Adrenal gland (tissue), 12 donors: ENCODE data around the gene TCF4. TPM values are rescaled to one million over a fixed set of nuclear protein-coding genes. Genes with fewer than 3 reads are reported as not detected.

Experiments
- DNase-seq, 7 donors: peaks; one replicate each; pipeline ENCODE4 v3.0.0-alpha.2; 2019 to 2020
- H3K27ac ChIP-seq, 5 donors: fragments of 200-600 bp; sonication (generic) in 4 of 5; 1 replicate in 3 of 5; 2 replicates in 2 of 5; pipeline versions ENCODE4 v1.5.1 to v1.8.0; 2016 to 2020; ENCODE audit warnings: mild to moderate bottlenecking in 1 of 5
- H3K27me3 ChIP-seq: fragments of 200-600 bp; 2 replicates; pipeline ENCODE4 v1.8.0; 2021
- H3K36me3 ChIP-seq, 2 donors: fragments of 200-600 bp; replicated peaks in 1 of 2; 1 replicate in 1 of 2; 2 replicates in 1 of 2; pipeline versions ENCODE4 v1.5.1 to v1.8.0; 2018 to 2022
- H3K4me1 ChIP-seq, 2 donors: fragments of 200-600 bp; replicated peaks in 1 of 2; 1 replicate in 1 of 2; 2 replicates in 1 of 2; pipeline versions ENCODE4 v1.5.1 to v1.8.0; 2018 to 2021
- H3K4me3 ChIP-seq, 4 donors: fragments of 200-600 bp; sonication (generic) in 3 of 4; one replicate each; pipeline ENCODE4 v1.5.1; 2016 to 2018
- H3K9me3 ChIP-seq, 3 donors: fragments of 200-600 bp; sonication (generic) in 1 of 3; replicated peaks in 1 of 3; 1 replicate in 2 of 3; 2 replicates in 1 of 3; pipeline versions ENCODE4 v1.5.1 to v1.8.0; 2016 to 2021
- CTCF ChIP-seq, 6 experiments: fragments of 450-650 bp in 4 of 6; fragments of 200-600 bp in 2 of 6; sonication (generic) in 1 of 6; IDR thresholded peaks; 1 replicate in 5 of 6; 2 replicates in 1 of 6; pipeline versions ENCODE4 v1.5.1 to v1.8.0; 2016 to 2021; ENCODE audit warnings: antibody characterized with exemption in 6 of 6, mild to moderate bottlenecking in 2 of 6, moderate library complexity in 1 of 6
- POLR2A ChIP-seq, 2 donors: fragments of 450-650 bp; IDR thresholded peaks; one replicate each; pipeline ENCODE4 v1.6.1; 2017; ENCODE audit warnings: antibody characterized with exemption in 2 of 2, mild to moderate bottlenecking in 2 of 2, moderate library complexity in 1 of 2
- WGBS, 4 donors: extraction: QIAGEN DNeasy Blood & Tissue Kit in 2 of 4; methylation state at CpG; one replicate each; pipeline versions ENCODE4 v1.1.5 to v1.1.7; 2013 to 2017; 5-methylcytosine and 5-hydroxymethylcytosine counted together
- intact Hi-C, 2 donors: fragments of 100-400 bp; cut with DNase I; formaldehyde crosslinking; loops; one replicate each; pipeline versions ENCODE4 v1.14.1 to v1.15.0; 2022 to 2023
- polyA plus RNA-seq, 3 donors: library from polyadenylated mRNA; stranded (reverse); fragments of 200-250 nt in 2 of 3; fragments of 350-450 nt in 1 of 3; fragmentation: Illumina TruSeq in 1 of 3; extraction: RNeasy Lipid Tissue Mini Kit (QIAGEN cat#74804) in 1 of 3; gene quantifications; one replicate each; pipeline ENCODE4 v1.2.3, GENCODE V29; 2013 to 2014
- total RNA-seq, 9 donors: library from RNA; depleted of rRNA in 4 of 9; stranded (reverse); fragments of >200 nt in 4 of 9; fragments of 120-200 nt in 1 of 9; fragmentation: NEBNext Ultra II Directional in 1 of 9; extraction: Animal tissue kit (Norgen Biotek cat#: 25700) in 1 of 9; gene quantifications; one replicate each; pipeline versions ENCODE4 v1.1.0 to v1.2.4, GENCODE V29; 2013 to 2023
- donor health status: healthy with polysubstance abuse.
- donor health status: Bipolar disorder and iron deficiency.
- donor health status: DM: yes; HTN: yes; CAD: no.
- donor health status: DM: no; HTN: no; CAD: no.
- donor health status: DM: no; HTN: no; CAD: no.
- donor health status: DM: yes; HTN: yes; CAD: no.

TCF4 gene
- total and polyA plus RNA-seq, 12 donors, result 21.9 to 196 (median 112) TPM

DNA sequence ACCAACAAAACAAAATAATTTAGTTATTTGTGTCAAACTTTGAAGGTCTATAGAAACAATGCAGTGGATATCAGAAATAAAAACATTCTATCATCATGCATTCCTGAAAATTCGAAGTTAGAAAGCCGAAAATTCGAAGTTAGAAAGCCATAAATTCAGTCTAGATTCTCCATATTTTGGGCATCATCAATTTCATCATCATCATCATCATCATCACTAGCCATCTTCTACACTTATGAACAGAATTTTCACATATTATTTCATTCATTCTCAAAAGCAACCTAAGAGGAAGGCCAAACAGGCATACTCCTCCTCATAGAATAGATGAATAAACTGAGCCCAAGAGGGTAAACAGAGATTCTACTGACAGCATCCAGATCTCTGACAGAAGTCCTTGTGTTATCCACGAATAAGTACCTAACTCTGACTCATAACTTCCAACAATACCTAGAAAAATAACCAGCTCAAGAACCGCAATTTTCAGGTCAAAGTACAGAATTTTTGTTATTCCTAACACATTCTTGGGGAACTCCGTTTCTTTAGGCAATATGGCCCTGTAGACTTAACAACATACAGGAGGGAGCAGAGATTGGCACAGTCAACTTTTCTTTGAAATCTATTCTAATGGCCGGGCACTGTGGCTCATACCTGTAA, 84.7 kb downstream of the TCF4 start:
- 84 to 88% (median 86%) methylated on average over 7 of the region's 7 CpGs for WGBS, 4 donors
- intact Hi-C loops, result no loop called here
- Histone ChIP-seq H3K4me3 (no peak overlapping the region), H3K27ac (no peak overlapping the region), H3K36me3 (no peaks in the 10 kb centered on the region), H3K4me1 (peaks cover 0 to 13% of the 10 kb centered on the region in 2 donors), H3K9me3 (no peaks in the 10 kb centered on the region), H3K27me3 (no peaks in the 10 kb centered on the region)
- no peak for DNase-seq
- TF ChIP-seq POLR2A (IDR thresholded peaks at IDR 0.05) (no peak), CTCF (IDR thresholded peaks at IDR 0.05) (no peak)

- Histone ChIP-seq H3K4me3 (no peak overlapping the region), H3K9me3 (no peaks in the 10 kb centered on the region), H3K27ac (no peak overlapping the region), H3K4me1 (peaks cover 0 to 13% of the 10 kb centered on the region in 2 donors), H3K27me3 (no peaks in the 10 kb centered on the region), H3K36me3 (no peaks in the 10 kb centered on the region)
- TF ChIP-seq CTCF (IDR thresholded peaks at IDR 0.05) (no peak), POLR2A (IDR thresholded peaks at IDR 0.05) (no peak)
- intact Hi-C loops, result no loop called here
- 77 to 92% (median 89%) methylated on average over 2 of the region's 2 CpGs for WGBS, 4 donors
- DNase-seq, result no peak
Observed at GRCh38 chr18:55501982-55502710, 85.8 kb downstream of the TCF4 start.

DNA sequence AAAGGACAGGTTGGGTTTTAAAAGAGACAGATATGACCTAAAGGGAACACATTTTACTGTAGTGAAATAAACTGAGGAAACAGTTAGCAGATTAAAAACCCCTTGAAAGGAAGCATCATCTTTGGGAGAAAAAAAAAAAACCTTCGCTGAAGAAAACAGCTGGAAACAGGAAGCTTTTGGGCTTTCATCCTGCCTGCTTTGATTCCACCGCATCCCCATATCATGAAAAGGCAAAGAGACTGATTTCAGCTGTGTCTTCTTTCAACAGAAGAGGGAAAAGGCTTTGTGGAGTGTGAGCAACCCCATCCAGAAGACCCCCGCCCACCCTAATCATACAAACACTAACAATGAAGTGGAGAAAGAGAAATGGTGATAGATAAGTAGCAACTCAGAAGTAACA, 86.4 kb downstream of the TCF4 start:
- Histone ChIP-seq H3K36me3 (no peaks in the 10 kb centered on the region), H3K4me3 (no peak overlapping the region), H3K27me3 (no peaks in the 10 kb centered on the region), H3K4me1 (peaks cover 0 to 13% of the 10 kb centered on the region in 2 donors), H3K27ac (no peak overlapping the region), H3K9me3 (no peaks in the 10 kb centered on the region)
- no peak for DNase-seq
- intact Hi-C loops, result no loop called here
- no peak for TF ChIP-seq POLR2A (IDR thresholded peaks at IDR 0.05)
- 66 to 83% (median 73%) methylated on average over 3 of the region's 3 CpGs for WGBS, 4 donors

- no peak overlapping the region for H3K4me3 ChIP-seq
- peak overlapping the region in 2 of 5 donors; percentile 20 to 44 for H3K27ac ChIP-seq
- intact Hi-C loops, result no loop called here
- DNase-seq, result no peak
- H3K36me3 ChIP-seq, result no peaks in the 10 kb centered on the region
- WGBS, 4 donors, result 35 to 51% (median 43%) methylated on average over 4 of the region's 4 CpGs
- peak in 1 of 2 donors; percentile 8 for TF ChIP-seq POLR2A (IDR thresholded peaks at IDR 0.05)
- no peak for TF ChIP-seq CTCF (IDR thresholded peaks at IDR 0.05)
- H3K4me1 ChIP-seq, result peaks cover 0 to 13% of the 10 kb centered on the region in 2 donors
- no peaks in the 10 kb centered on the region for H3K27me3 ChIP-seq
- H3K9me3 ChIP-seq, result no peaks in the 10 kb centered on the region
Observed at GRCh38 chr18:55500316-55501086, 87.5 kb downstream of the TCF4 start.
